UCSD-AML1 (cell line): Measurements from ENCODE around the gene CHEK1.

Source experiments
- DNase-seq: peaks from one replicate; lab custom pipeline; 2025; ENCODE audit not compliant: unreplicated experiment; lab: John Stamatoyannopoulos, UW

CHEK1 gene

DNA sequence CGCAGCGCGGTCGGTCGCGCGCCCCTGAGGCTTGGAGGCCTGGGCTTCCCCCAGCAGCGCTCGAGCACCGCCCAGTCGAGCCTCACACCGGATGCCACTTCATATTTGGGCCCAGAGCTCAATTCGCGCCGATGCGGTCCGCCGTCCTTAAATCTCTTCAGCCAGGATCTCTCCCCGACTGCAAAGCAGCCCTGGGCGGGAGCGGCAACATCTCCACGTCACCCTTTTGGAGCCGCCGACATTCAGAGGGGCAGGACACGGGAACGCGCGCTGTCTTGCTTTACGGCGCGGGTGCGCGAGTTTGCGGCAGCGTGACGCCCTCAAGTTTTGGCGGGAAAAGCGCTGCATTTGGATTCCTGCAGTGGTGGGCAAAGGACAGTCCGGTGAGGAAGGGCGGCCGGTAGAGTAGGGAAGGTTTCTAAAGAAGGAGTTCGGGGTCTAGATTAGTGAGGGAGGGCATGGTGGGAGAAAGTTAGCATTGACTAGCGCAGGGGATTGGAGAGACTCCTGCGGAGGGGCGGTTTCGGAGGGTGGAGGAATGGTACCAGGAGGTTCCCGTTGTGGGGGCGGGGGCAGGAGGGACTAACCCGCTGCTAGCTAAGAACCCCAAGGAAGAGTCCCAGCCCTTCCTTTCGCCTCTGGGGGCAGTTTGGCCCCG lies 796 bp downstream of the CHEK1 start:
- DNase-seq: peak; percentile 87

DNA sequence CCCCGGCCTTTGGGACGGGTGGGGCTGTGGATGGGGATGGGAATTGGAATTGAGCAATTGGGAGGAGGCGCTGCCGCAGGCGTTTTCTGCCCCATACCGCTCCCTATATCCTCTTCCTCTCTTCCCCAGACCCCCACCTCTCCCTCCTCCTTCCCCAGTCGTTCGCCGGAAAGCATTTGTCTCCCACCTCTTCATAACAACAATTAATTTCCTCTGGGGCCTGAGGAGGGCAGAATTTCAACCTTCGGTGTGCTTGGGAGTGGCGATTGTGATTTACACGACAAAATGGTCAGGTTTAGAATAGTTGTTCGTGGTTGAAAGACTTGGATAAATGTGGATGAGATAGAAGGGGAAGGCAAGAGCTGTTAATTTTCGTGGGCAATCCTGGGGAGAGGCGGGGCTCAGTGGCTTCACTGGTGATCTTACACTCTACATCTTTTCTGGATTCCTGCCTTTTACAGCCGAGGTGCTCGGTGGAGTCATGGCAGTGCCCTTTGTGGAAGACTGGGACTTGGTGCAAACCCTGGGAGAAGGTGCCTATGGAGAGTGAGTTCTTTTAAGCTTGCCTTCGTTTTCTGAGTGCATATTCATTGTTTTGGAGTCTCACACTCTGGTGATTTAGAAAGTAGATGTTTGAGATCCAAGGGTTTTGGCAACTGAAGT lies 1.5 kb downstream of the CHEK1 start:
- no peak for DNase-seq

DNA sequence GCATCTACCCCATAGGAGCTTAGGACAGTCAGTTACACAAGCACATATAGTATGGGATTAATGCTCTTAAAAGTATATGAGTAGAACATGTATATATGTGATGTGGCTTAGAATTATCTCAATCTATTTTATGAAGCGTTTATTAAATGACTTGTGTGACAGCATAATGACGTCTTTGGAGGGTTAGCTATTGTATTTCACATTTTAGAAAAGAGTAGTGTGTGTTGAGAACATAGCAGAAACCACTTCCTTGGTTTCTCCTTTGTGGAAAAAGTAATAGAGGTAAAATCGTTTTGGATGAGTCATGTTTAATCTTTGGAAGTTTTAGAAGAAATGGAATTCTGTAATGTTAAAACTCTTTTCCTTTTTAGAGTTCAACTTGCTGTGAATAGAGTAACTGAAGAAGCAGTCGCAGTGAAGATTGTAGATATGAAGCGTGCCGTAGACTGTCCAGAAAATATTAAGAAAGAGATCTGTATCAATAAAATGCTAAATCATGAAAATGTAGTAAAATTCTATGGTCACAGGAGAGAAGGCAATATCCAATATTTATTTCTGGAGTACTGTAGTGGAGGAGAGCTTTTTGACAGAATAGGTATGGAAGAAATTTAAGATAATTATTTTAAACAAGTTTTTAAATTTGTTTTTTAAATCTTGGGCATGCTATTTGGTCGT lies 2.4 kb downstream of the CHEK1 start:
- no peak for DNase-seq

DNA sequence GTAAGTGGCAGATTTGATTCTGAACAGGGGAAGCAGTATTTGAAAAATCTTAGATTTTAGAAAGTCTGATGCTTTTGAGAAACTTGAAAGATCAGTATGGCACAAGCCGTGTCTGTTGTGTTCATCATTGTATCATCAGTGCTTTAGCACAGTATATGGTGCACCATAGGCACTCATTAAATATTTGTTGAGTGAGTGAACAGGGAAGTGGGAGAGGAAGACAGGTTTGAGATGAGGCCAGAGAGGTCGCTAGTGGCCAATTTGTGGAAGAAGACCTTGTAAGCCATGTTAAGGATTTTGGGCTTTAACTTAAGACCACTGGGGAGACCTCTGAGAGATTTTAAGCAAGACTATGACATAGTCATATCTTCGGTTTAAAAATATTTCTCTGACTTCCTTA lies 12.9 kb downstream of the CHEK1 start:
- DNase-seq: no peak

DNA sequence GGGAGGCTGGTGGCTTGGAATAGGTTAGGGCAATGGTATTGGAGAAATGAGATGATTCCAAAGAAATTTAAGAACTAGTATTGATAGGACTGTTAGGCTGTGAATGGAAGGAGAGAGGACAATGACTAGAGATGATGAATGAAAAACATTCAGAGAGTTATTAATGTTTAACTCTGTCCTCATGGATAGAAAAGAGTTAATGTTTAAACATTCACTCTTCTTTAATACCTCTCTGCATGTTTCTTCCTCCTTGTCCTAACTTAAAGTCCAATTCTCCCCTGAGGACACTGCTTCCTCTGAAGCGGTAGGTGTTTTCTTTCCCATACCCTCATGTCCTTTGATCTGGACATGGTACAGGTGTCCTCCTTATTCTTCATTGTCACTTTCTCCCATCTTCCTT lies 13.4 kb downstream of the CHEK1 start:
- no peak for DNase-seq

DNA sequence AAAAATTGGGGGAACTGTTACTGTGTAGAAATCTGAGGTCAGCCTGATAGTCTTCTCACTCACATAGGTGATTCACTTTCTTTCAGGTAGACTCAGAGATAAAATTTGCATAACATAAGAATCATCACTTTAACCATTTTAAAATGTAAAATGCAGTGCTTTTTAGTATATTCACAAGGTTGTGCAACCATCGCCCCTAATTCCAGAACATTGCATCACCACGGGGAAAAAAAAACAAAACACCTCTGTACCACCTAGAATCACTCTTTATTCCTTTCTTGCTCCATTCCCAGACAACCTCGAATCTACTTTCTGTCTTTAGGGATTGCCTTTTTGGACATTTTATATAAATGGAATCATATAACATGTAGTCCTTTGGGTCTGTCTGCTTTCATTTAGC lies 20.9 kb downstream of the CHEK1 start:
- no peak for DNase-seq

DNA sequence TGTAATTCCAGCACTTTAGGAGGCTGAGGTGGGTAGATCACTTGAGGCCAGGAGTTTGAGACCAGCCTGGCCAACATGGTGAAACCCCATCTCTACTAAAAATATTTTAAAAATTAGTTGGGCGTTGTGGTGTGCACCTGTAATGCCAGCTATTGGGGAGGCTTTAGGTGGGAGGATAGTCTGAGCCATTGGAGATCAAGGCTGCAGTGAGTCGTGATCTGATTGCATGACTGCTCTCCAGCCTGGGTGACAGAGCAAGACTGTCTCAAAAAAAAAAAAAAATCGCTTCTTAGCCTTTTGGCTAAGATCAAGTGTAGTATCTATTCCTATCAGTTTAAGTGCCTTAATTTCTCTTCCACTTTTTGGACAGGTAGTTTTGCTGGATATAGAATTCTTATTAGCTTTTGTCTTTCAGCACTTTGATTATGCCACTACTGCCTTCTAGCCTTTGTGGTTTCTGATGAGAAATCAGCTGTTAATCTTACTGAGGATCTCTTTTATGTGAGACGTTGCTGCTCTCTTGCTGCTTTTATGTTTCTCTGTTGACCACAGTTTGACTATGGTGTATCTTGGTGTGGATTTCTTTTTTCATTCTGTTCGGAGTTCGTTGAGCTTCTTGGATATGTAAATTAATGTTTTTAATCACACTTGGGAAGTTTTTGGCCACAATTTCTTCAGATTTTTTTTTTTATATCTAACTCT lies 24.7 kb downstream of the CHEK1 start:
- no peak for DNase-seq

DNA sequence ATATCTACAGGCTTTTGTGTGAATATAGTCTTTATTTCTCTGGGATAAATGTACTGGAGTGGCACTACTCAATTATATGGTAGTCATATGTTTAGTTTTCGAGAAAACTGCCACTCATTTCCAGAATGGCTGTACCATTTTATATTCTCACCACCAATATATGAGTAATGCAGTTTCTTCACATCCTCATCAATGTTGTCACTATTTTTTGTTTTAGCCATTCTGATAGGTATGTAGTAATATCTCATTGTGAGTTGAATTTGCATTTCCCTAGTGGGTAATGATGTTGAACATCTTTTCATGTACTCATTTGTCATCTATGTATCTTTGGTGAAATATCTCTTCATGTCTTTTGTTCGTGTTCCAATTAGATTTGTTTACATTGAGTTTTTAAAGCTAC lies 37.7 kb downstream of the CHEK1 start:
- no peak for DNase-seq

DNA sequence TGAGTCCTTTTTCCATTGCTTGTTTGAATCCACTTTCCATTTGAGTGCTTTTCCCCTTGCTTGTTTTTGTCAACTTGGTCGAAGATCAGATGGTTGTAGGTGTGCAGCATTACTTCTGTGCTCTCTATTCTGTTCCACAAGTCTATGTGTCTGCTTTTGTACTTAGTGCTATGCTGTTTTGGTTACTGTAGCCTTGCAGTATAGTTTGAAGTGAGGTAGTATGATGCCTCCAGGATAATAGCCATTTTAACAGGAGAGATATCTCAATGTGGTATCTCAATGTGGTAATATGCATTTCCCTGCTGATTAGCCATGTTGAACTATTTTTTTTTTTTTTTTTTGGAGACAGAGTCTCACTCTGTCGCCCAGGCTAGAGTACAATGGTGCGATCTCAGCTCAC lies 38.9 kb downstream of the CHEK1 start:
- no peak for DNase-seq

DNA sequence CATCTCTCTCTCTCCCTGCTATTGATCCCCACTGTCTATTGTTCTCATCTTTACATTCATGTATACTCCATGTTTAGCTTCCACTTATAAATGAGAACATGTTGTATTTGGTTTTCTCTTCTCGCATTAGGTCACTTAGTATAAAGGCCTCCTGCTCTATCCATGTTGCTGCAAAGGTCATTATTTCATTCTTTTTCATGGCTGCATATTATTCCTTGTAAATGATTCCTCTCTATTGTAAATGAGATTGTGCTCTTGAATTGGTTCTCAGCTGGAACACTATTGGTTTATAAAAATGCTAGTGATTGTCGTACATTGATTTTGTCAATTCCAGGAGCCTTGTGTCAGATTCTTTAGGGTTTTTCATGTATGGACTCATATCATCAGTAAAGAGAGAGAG lies 42.2 kb downstream of the CHEK1 start:
- no peak for DNase-seq

DNA sequence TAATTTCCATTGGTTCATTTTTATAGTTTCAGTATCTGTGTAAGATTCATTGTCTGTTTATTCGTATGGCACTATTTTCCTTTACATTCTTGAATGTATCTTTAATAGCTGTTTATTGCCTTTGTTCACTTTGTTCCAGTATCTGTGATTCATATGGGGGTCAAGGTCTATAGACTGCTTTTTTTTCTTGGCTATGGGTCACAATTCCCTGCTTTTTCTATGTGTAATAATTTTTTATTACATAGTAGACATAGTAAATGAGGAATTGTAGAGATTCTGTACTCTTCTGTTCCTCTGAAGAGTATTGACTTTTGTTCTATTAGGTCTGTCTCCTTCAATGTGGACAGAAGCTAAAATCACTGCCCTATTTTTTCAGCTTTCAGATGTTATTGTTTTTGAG lies 45.2 kb downstream of the CHEK1 start:
- no peak for DNase-seq

DNA sequence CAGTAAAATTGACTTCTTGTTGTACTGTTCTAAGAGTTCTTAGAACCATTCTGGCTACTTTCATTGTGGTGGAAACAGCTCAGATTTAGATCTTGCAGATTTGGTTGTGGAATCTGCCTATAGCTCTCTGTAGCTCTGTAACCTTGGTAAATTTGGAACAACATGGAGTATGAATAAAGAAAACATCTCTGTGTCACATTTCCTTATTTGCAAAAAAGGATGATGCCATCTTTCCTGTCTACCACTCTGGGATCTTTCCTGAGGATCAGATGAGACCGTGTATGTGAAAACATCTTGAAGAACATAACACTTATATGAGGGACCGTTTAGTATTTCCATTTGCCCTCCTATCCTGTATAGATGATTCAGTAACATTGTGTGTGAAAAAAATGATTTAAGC lies 46.6 kb downstream of the CHEK1 start:
- no peak for DNase-seq

DNA sequence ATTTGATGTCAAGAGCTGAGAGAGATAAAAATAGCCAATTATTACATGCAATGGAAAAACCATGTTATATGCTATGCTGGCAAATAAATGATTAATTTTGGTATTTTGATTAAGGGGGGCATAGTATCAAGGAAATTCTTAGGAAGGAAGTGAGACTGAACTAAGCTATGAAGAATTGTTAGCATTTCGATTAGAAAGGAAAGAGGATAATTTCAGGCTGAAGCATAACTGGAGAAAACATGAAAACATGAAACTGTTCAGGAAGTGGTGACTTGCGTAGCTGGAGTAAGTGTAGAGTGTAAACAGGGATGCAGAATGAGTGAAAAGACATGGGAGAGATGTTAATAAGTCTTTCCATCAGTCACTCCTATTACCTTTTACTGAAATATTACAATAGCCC lies 49.2 kb downstream of the CHEK1 start:
- no peak for DNase-seq

DNA sequence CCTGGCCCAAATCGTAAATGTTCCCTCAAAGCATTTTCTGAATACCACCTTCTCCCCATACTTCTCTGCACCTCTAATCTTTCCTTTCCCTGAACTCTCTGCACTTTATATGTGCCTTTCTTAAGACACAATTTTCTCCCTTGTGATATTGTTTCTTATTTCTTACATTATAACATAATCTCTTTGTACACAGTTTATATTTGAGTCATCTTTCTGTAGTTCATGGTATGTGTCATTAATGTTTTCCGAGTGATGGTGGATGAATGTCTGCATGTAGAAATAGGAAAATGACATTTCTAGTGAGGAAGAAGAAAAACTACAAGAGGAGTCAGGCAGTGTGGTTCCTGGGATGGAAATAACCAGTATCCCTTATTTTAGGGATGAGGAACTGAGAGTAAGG lies 50.2 kb downstream of the CHEK1 start:
- DNase-seq: no peak

DNA sequence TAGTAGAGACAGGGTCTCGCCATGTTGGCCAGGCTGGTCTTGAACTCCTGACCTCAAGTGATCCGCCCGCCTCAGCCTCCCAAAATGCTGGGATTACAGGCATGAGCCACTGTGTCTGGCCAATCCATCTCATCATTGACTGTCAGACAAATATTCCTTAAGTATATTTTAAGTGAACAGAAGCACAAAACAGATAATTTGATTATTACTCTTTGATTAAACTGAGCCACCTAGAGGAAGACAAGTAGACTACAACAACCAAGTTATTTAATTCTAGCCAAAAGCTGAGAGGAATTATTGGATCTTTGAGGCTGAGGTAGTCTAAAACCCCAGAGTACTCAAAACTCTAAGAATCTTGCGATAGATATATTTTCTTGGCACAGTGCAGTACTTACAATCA lies 54.4 kb downstream of the CHEK1 start:
- DNase-seq: no peak

DNA sequence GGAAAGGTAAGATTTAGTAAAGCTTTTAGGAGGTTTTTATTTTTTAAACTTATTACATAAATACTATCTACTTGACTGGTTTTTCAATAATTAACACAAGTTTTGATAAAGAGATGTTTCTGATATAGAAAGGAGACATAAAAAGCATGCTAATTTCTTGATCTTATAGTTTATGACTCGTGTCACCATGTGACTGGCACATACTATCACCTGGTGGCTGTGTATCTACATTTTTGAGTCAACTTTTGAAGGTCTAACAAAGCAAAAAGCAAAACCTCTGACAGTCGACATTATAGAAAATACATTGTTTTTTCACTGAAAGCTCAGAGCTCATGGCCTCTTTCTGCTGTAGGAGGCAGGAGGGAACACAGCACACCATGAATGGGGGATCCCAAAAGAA lies 54.9 kb downstream of the CHEK1 start:
- no peak for DNase-seq

DNA sequence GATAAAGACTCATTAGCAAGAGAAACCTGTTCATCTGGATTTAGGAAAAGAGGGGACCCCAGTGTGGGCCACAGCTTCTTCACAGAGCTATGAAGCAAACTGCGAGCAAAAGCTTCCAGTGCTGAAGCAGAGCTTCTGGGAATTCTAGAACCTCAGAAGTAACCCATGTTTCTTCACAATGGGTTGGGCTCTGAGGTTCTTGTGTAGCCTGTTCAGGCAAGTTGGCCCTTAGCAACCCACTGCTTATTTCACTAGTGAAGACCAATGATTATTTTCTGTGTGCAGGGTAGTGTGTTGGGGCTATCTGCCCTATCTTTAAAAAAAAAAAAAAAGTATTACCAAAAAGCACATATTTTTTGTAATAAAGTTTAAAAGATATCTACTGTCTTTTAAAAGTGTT lies 55.8 kb downstream of the CHEK1 start, which contains the start of gene ACRV1:
ACRV1 (minus strand) TSS at position 101 of the 400 bp plus-strand sequence; CDS start at position 34, 67 bp downstream.
- DNase-seq: no peak

DNA sequence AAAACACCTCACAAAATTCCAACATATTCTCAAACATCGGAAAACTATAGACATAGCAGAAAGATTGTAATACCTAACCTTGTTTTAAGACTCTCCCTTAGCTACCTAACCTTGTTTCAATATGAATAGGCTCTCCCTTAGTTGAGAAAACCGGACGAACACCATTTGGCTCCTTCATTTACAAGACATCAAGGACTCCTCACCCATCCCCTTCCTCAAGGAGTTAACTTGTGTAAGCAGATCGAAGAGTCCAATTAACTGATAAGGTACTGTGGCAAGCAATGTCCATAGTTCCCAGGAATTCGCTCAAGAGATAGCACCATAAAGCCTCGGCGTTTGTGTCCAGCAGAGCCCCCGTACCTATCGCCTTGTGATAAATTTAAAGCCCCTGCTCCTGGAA lies 60.3 kb downstream of the CHEK1 start:
- DNase-seq: no peak

DNA sequence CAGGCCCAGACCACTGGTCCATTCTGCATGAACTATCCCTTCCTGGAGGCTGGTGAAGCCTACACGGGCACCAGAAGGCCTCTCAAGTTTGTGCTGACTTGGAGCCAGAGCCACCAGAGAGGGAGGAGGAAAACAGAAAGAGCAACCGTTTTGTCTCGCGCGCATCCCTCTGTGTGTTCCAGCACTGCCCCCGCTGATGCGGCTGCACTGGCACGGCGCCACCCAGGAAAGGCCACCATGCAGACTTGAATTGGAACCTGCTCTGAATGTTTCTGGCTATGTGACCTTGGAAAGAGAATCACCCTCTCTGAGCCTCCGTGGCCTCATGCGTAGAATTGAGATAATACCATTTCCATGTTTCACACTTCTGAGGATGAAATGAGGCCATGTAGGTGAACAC lies 63.1 kb downstream of the CHEK1 start:
- no peak for DNase-seq

DNA sequence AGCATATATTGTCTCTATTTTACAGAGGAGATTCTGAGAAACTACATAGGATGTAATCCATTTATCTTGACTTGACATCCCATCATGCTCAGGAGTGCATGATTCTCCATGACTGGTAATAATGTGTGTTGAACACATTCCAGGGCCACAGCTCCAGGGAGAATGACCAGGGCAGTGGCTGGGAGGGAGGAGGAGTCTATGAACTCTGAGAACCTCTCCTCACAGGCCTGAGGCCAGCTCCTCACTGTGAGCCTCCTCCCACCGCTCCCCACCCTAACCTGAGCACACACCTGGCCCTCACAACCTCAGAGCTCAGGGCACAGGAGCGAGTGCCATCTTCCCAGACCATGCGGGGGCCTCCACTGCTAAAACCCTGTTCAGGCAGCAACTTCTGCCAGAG lies 63.7 kb downstream of the CHEK1 start:
- DNase-seq: no peak

DNA sequence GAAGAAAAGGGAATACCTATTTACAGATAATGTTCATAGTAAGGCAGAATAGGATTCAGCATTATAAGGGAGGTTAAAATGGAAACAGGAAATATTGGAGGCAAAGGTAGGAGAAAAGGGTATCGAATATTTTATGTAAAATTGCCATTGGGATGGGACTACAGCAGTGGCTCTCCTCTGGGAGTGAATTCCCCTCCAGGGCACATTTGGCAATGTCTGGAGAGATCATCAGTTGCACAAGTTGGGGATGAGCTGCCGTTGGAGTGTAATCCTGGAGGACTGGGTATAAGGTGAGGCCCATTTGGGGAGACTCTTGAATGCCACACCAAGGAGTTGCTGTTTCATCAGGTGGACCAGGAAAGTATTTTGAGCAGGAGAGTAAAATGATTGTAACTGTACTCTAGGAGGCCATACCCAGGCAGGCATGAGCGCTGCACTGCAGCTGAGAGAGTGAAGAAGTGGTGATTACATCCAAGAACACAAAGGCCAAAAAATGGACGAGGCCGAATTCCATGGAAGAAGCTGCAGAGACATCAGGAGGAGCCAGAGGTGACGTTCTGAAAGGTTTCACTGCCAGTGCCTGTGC lies 64.4 kb downstream of the CHEK1 start:
- DNase-seq: no peak

DNA sequence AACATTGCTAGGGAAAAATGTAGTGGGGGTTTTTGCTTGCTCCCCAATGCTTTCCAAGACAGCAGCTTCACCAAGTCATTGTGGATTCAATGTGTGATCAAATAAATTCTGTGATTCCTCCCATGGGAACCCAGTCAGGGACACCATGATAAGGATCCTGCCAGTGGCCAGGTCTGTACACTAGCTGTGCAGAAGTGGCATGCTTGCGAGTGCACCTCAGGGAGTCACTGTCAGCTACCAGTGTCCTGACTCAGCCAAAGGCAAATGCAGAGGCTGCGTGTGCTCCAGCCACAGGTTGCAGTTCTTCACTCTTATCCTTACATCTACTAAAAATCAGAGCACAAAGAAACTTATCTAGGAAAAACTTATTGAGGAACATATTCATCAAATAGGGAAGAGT lies 65.0 kb downstream of the CHEK1 start:
- no peak for DNase-seq
